ENCODE data around the gene CFAP46.

Gene CFAP46

GRCh38 chr10:132868995-132869394 is 73.4 kb downstream of the CFAP46 start:
- no peak overlapping the region for H3K4me3 ChIP-seq (ENCODE audit: insufficient read length, low read depth)
- H3K9me3 ChIP-seq (ENCODE audit: insufficient read depth, low read length): peaks cover 4% of the 10 kb centered on the region; the same call in 1 of the 2 replicates
- no peaks in the 10 kb centered on the region for H3K36me3 ChIP-seq (ENCODE audit: insufficient read depth, insufficient read length, low read length)
- TF ChIP-seq YY1 (IDR thresholded peaks at IDR 0.05; ENCODE audit: insufficient read depth, insufficient read length): no peak
- no peak for TF ChIP-seq ZNF274 (IDR thresholded peaks at IDR 0.05; ENCODE audit: low read depth, low read length)
- no peak for TF ChIP-seq SUZ12 (IDR thresholded peaks at IDR 0.05; ENCODE audit: extremely low read depth, insufficient read depth, insufficient read length)
- DNase-seq (ENCODE audit: low read depth, low spot score): no peak
- no peaks in the 10 kb centered on the region for H3K4me1 ChIP-seq (ENCODE audit: insufficient read depth, insufficient read length)
- no peak overlapping the region for H3K9ac ChIP-seq (ENCODE audit: insufficient read length, low read depth)
- peaks cover 14% of the 10 kb centered on the region for H3K27me3 ChIP-seq (ENCODE audit: insufficient read depth, insufficient read length)

DNA sequence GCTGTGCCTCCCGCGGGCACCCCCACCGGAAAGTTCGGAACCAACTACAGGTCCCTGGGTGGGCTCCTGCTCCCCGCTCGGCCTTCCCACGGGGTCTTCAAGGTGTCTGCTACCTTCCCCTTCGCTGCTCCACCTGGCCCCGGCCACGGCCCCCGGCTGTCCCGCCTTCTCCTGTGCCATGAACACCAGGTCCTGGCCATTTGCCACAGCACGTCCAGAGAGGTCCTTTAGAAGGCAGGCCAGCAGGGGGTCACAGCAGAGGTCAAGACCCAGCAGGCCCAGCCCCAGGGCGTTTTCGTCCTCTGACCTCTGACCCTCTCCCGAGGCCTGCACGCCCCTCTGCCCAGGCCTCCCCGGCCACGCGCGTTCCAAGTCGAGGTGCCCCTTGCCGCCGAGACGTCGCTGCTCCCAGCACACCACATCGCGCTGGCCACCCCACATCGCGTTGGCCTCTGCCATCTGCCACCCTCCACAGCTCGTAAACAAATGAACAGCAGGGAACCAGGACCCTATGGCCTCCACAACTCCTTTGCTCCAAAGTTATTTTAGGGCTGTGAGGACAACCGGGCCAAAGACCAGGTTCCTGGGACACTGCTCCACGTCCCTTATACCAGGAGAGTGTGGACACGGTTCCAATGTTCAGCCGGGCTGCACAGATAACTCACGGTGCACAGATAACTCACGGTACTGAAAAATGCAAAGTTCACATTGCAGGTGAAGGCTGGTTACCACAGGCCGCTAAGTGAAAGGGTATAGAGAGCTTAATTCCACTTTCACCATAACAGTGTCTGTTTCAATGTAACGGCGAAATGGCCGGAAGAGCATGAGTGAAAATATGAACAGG is 74.3 kb downstream of the CFAP46 start:
- H3K9me3 ChIP-seq (ENCODE audit: insufficient read depth, low read length): peaks cover 4% of the 10 kb centered on the region; the same call in 1 of the 2 replicates
- no peak for DNase-seq (ENCODE audit: low read depth, low spot score)
- no peak overlapping the region for H3K4me3 ChIP-seq (ENCODE audit: insufficient read length, low read depth)
- no peak overlapping the region for H3K9ac ChIP-seq (ENCODE audit: insufficient read length, low read depth)
- peaks cover 24% of the 10 kb centered on the region for H3K27me3 ChIP-seq (ENCODE audit: insufficient read depth, insufficient read length)
- TF ChIP-seq SUZ12 (IDR thresholded peaks at IDR 0.05; ENCODE audit: extremely low read depth, insufficient read depth, insufficient read length) (no peak), YY1 (IDR thresholded peaks at IDR 0.05; ENCODE audit: insufficient read depth, insufficient read length) (no peak), ZNF274 (IDR thresholded peaks at IDR 0.05; ENCODE audit: low read depth, low read length) (no peak)
- H3K4me1 ChIP-seq (ENCODE audit: insufficient read depth, insufficient read length): no peaks in the 10 kb centered on the region
- H3K36me3 ChIP-seq (ENCODE audit: insufficient read depth, insufficient read length, low read length): no peaks in the 10 kb centered on the region

GRCh38 chr10:132866601-132867381 is 75.6 kb downstream of the CFAP46 start:
- H3K4me3 ChIP-seq (ENCODE audit: insufficient read length, low read depth): no peak overlapping the region
- peaks cover 34% of the 10 kb centered on the region for H3K27me3 ChIP-seq (ENCODE audit: insufficient read depth, insufficient read length)
- DNase-seq (ENCODE audit: low read depth, low spot score): no peak
- no peaks in the 10 kb centered on the region for H3K36me3 ChIP-seq (ENCODE audit: insufficient read depth, insufficient read length, low read length)
- peaks cover 4% of the 10 kb centered on the region; the same call in 1 of the 2 replicates for H3K9me3 ChIP-seq (ENCODE audit: insufficient read depth, low read length)
- H3K4me1 ChIP-seq (ENCODE audit: insufficient read depth, insufficient read length): peaks cover 1% of the 10 kb centered on the region
- H3K9ac ChIP-seq (ENCODE audit: insufficient read length, low read depth): no peak overlapping the region
- TF ChIP-seq SUZ12 (IDR thresholded peaks at IDR 0.05; ENCODE audit: extremely low read depth, insufficient read depth, insufficient read length): no peak
- TF ChIP-seq ZNF274 (IDR thresholded peaks at IDR 0.05; ENCODE audit: low read depth, low read length): no peak
- no peak for TF ChIP-seq YY1 (IDR thresholded peaks at IDR 0.05; ENCODE audit: insufficient read depth, insufficient read length)

GRCh38 chr10:132865851-132866600 is 76.3 kb downstream of the CFAP46 start:
- no peak for DNase-seq (ENCODE audit: low read depth, low spot score)
- peaks cover 3% of the 10 kb centered on the region for H3K4me1 ChIP-seq (ENCODE audit: insufficient read depth, insufficient read length)
- H3K9me3 ChIP-seq (ENCODE audit: insufficient read depth, low read length): peaks cover 2% of the 10 kb centered on the region; the same call in 1 of the 2 replicates
- H3K9ac ChIP-seq (ENCODE audit: insufficient read length, low read depth): no peak overlapping the region
- peaks cover 35% of the 10 kb centered on the region for H3K27me3 ChIP-seq (ENCODE audit: insufficient read depth, insufficient read length)
- no peaks in the 10 kb centered on the region for H3K36me3 ChIP-seq (ENCODE audit: insufficient read depth, insufficient read length, low read length)
- TF ChIP-seq SUZ12 (IDR thresholded peaks at IDR 0.05; ENCODE audit: extremely low read depth, insufficient read depth, insufficient read length) (no peak), YY1 (IDR thresholded peaks at IDR 0.05; ENCODE audit: insufficient read depth, insufficient read length) (no peak), ZNF274 (IDR thresholded peaks at IDR 0.05; ENCODE audit: low read depth, low read length) (no peak)
- H3K4me3 ChIP-seq (ENCODE audit: insufficient read length, low read depth): no peak overlapping the region

GRCh38 chr10:132865171-132865631 is 77.2 kb downstream of the CFAP46 start:
- Histone ChIP-seq H3K36me3 (ENCODE audit: insufficient read depth, insufficient read length, low read length) (no peaks in the 10 kb centered on the region), H3K4me1 (ENCODE audit: insufficient read depth, insufficient read length) (peaks cover 5% of the 10 kb centered on the region), H3K9ac (ENCODE audit: insufficient read length, low read depth) (no peak overlapping the region), H3K9me3 (ENCODE audit: insufficient read depth, low read length) (no peaks in the 10 kb centered on the region), H3K4me3 (ENCODE audit: insufficient read length, low read depth) (no peak overlapping the region), H3K27me3 (ENCODE audit: insufficient read depth, insufficient read length) (peaks cover 43% of the 10 kb centered on the region)
- TF ChIP-seq ZNF274 (IDR thresholded peaks at IDR 0.05; ENCODE audit: low read depth, low read length) (no peak), YY1 (IDR thresholded peaks at IDR 0.05; ENCODE audit: insufficient read depth, insufficient read length) (no peak)
- DNase-seq (ENCODE audit: low read depth, low spot score): no peak

DNA sequence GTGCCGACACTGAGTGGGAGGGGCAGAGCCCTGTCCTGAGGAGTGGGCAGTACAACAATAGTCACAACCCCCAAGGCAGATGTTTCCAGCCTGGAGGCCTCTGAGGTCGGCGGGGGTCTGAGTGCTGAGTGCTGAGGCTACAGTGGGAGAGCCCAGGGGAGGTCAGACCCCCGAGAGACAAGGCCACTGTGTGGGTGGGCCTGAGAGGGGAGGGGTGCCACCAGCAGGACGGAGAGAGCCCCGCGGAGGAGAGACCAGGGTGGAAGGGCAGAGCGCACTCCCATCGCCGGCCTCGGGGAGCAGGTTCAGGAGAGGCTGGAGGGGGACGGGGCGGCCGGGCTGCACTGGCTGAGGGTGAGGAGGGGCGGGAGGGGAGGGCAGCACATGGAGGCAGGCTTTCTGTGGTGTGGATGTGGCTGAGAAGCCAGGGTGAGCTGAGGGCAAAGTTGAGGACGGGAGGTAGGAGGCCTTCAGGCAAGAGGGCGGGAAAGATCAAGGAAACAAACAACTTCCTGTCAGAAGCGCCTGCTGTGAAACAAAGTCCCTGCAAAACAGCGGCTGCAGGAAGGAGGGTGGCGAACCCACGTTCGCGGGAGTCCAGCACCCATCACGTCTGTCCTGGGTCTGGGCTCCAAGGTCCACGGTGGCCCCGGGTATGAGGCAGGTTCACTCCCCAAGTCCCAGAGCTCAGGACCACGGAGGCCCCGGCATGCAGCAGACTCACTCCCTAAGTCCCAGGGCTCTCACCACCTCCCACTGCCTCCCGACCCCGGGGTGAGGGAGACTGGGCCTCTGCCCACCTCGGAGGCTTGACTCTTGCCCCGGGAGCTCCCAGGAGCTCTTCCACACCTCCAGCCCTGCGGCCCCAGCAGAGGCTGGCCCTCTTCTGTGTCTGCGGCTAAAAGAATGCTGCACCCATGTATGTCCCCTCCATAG is 79.6 kb downstream of the CFAP46 start:
- Histone ChIP-seq H3K27me3 (ENCODE audit: insufficient read depth, insufficient read length) (peaks cover 45% of the 10 kb centered on the region), H3K4me1 (ENCODE audit: insufficient read depth, insufficient read length) (peaks cover 5% of the 10 kb centered on the region), H3K4me3 (ENCODE audit: insufficient read length, low read depth) (no peak overlapping the region), H3K9me3 (ENCODE audit: insufficient read depth, low read length) (no peaks in the 10 kb centered on the region), H3K9ac (ENCODE audit: insufficient read length, low read depth) (no peak overlapping the region), H3K36me3 (ENCODE audit: insufficient read depth, insufficient read length, low read length) (no peaks in the 10 kb centered on the region)
- TF ChIP-seq SUZ12 (IDR thresholded peaks at IDR 0.05; ENCODE audit: extremely low read depth, insufficient read depth, insufficient read length): no peak
- DNase-seq (ENCODE audit: low read depth, low spot score): no peak
